Trophoblast cell (in vitro differentiated cells and primary cell): Measurements from ENCODE around the gene LPP.

Experiments
- DNase-seq, 2 donors: peaks; one replicate each; pipeline ENCODE4 v3.0.0-alpha.2; 2016
- H2AFZ ChIP-seq: 2 replicates; pipeline ENCODE4 v1.6.1; 2013; ENCODE audit warnings: low read length, moderate library complexity, mild to moderate bottlenecking; ENCODE audit not compliant: insufficient read depth, poor library complexity
- H2AK5ac ChIP-seq: 2 replicates; pipeline ENCODE4 v1.6.1; 2013; ENCODE audit warnings: mild to moderate bottlenecking, low read length
- H2BK120ac ChIP-seq: 2 replicates; pipeline ENCODE4 v1.6.1; 2013; ENCODE audit warnings: low read length, mild to moderate bottlenecking, moderate library complexity; ENCODE audit not compliant: insufficient read depth, poor library complexity
- H2BK12ac ChIP-seq: 2 replicates; pipeline ENCODE4 v1.6.1; 2013; ENCODE audit warnings: mild to moderate bottlenecking, low read length, moderate library complexity
- H2BK5ac ChIP-seq: 2 replicates; pipeline ENCODE4 v1.6.1; 2013; ENCODE audit warnings: low read length, low read depth, moderate library complexity, mild to moderate bottlenecking; ENCODE audit not compliant: poor library complexity
- H3K14ac ChIP-seq: 2 replicates; pipeline ENCODE4 v1.6.1; 2013; ENCODE audit warnings: mild to moderate bottlenecking, low read length
- H3K18ac ChIP-seq: 2 replicates; pipeline ENCODE4 v1.6.1; 2013; ENCODE audit warnings: mild to moderate bottlenecking, low read length
- H3K23ac ChIP-seq: 2 replicates; pipeline ENCODE4 v1.6.1; 2013; ENCODE audit warnings: low read length
- H3K27ac ChIP-seq: 2 replicates; pipeline ENCODE4 v1.5.1; 2013; ENCODE audit warnings: low read depth, mild to moderate bottlenecking, inconsistent platforms, low read length, moderate library complexity
- H3K27me3 ChIP-seq: 2 replicates; pipeline ENCODE4 v1.6.1; 2013; ENCODE audit warnings: inconsistent platforms, mild to moderate bottlenecking, low read length, moderate library complexity; ENCODE audit not compliant: insufficient read depth
- H3K36me3 ChIP-seq, 2 experiments: 1 replicate in 1 of 2; 2 replicates in 1 of 2; pipeline ENCODE4 v1.6.1; 2013; ENCODE audit warnings: low read length in 2 of 2, mild to moderate bottlenecking in 2 of 2, moderate library complexity in 1 of 2; ENCODE audit not compliant: insufficient read depth in 2 of 2, control insufficient read depth in 1 of 2
- H3K4ac ChIP-seq: 2 replicates; pipeline ENCODE4 v1.6.1; 2013; ENCODE audit warnings: low read depth, mild to moderate bottlenecking, low read length, moderate library complexity
- H3K4me1 ChIP-seq, 2 experiments: 1 replicate in 1 of 2; 2 replicates in 1 of 2; pipeline ENCODE4 v1.6.1; 2013; ENCODE audit warnings: low read length in 2 of 2, mild to moderate bottlenecking in 2 of 2, moderate library complexity in 1 of 2; ENCODE audit not compliant: insufficient read depth in 2 of 2, control insufficient read depth in 1 of 2
- H3K4me2 ChIP-seq: 2 replicates; pipeline ENCODE4 v1.6.1; 2013; ENCODE audit warnings: inconsistent platforms, mild to moderate bottlenecking, low read length, moderate library complexity
- H3K4me3 ChIP-seq: 2 replicates; pipeline ENCODE4 v1.5.1; 2013; ENCODE audit warnings: mild to moderate bottlenecking, low read depth, low read length, inconsistent platforms
- H3K79me1 ChIP-seq: one replicate; pipeline ENCODE4 v1.6.1; 2013; ENCODE audit warnings: low read length
- H3K79me2 ChIP-seq: 2 replicates; pipeline ENCODE4 v1.6.1; 2013; ENCODE audit warnings: low read length, mild to moderate bottlenecking; ENCODE audit not compliant: control insufficient read depth, insufficient read depth, poor library complexity
- H3K9ac ChIP-seq: 2 replicates; pipeline ENCODE4 v1.6.1; 2013; ENCODE audit warnings: mild to moderate bottlenecking, low read length
- H3K9me3 ChIP-seq: 2 replicates; pipeline ENCODE4 v1.6.1; 2013; ENCODE audit warnings: low read depth, mild to moderate bottlenecking, control low read depth, inconsistent platforms, low read length; ENCODE audit not compliant: insufficient read depth
- H4K12ac ChIP-seq: 2 replicates; pipeline ENCODE4 v1.6.1; 2013; ENCODE audit warnings: low read depth, mild to moderate bottlenecking, low read length, moderate library complexity
- H4K8ac ChIP-seq: 2 replicates; pipeline ENCODE4 v1.6.1; 2013; ENCODE audit warnings: low read depth, mild to moderate bottlenecking, low read length, moderate library complexity
- H4K91ac ChIP-seq: one replicate; pipeline ENCODE4 v1.6.1; 2013; ENCODE audit warnings: low read depth, mild to moderate bottlenecking, low read length, moderate library complexity
- WGBS: extraction: QIAGEN DNeasy Blood & Tissue Kit; methylation state at CpG from one replicate; pipeline ENCODE4 v1.1.7; 2013; ENCODE audit warnings: missing lambda C conversion rate; ENCODE audit not compliant: insufficient read length, insufficient coverage; ENCODE audit errors: extremely low coverage; 5-methylcytosine and 5-hydroxymethylcytosine counted together

LPP gene

DNA sequence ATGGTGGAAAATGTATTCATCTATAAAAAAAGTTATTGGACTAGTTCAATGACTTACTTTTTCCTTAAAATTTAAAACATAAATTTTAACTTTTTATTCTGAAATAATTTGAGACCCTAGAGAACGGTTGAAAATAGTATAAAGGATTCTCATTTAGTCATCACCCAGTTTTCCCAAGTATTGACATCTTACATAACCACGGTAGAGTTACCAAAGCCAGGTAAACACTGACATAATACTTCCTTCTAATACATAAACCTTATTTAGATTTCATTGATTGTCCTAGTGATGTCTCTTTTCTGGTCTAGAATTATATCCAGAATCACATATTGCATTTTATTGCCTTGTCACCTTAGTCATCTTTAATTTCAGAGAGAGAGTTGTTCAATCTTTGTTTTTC lies 319.1 kb downstream of the LPP start:
- H3K23ac ChIP-seq: no peak overlapping the region
- peaks cover 0 to 7% of the 10 kb centered on the region in 2 experiments for H3K4me1 ChIP-seq
- H3K18ac ChIP-seq: no peak overlapping the region

GRCh38 chr3:188473591-188474288 lies 319.8 kb downstream of the LPP start:
- Histone ChIP-seq H3K14ac (no peak overlapping the region), H3K36me3 (peaks cover 0 to under 1% of the 10 kb centered on the region in 2 experiments), H2AFZ (no peak overlapping the region), H3K79me1 (no peaks in the 10 kb centered on the region), H3K4me1 (peaks cover 0 to 7% of the 10 kb centered on the region in 2 experiments), H3K27me3 (no peaks in the 10 kb centered on the region), H3K23ac (no peak overlapping the region), H3K9me3 (no peaks in the 10 kb centered on the region), H4K91ac (no peak overlapping the region), H3K4ac (no peak overlapping the region), H3K79me2 (no peaks in the 10 kb centered on the region), H3K4me2 (no peak overlapping the region), H2BK120ac (no peak overlapping the region), H3K9ac (no peak overlapping the region), H3K4me3 (no peak overlapping the region), H3K27ac (no peak overlapping the region), H4K8ac (no peak overlapping the region), H2BK12ac (no peak overlapping the region), H2AK5ac (no peak overlapping the region), H2BK5ac (no peak overlapping the region), H4K12ac (no peak overlapping the region), H3K18ac (no peak overlapping the region)
- no peak for DNase-seq
- whole genome bisulfite sequencing: no CpG with 5 or more reads among the region's 2 CpGs

More for the DNA sequence above, 319.1 kb downstream of the LPP start:
- Histone ChIP-seq H2BK5ac (no peak overlapping the region), H2BK120ac (no peak overlapping the region), H3K9me3 (no peaks in the 10 kb centered on the region), H3K36me3 (peaks cover 0 to 3% of the 10 kb centered on the region in 2 experiments), H3K79me2 (no peaks in the 10 kb centered on the region), H3K14ac (no peak overlapping the region), H3K27me3 (no peaks in the 10 kb centered on the region), H4K12ac (no peak overlapping the region), H3K9ac (no peak overlapping the region), H2BK12ac (no peak overlapping the region), H2AFZ (no peak overlapping the region), H3K4me2 (no peak overlapping the region), H4K8ac (no peak overlapping the region), H3K4ac (no peak overlapping the region), H3K4me3 (no peak overlapping the region), H4K91ac (no peak overlapping the region), H3K27ac (no peak overlapping the region), H2AK5ac (no peak overlapping the region), H3K79me1 (no peaks in the 10 kb centered on the region)
- DNase-seq: no peak
- no CpG with 5 or more reads among the region's 2 CpGs for WGBS

GRCh38 chr3:188476935-188477334 lies 323.0 kb downstream of the LPP start:
- Histone ChIP-seq H3K4me3 (no peak overlapping the region), H3K23ac (peak overlapping the region; percentile 70), H3K4me1 (peaks cover 0 to 8% of the 10 kb centered on the region in 2 experiments), H3K27me3 (no peaks in the 10 kb centered on the region), H2AK5ac (no peak overlapping the region), H3K79me2 (no peaks in the 10 kb centered on the region), H3K4ac (no peak overlapping the region), H4K91ac (no peak overlapping the region), H2BK12ac (no peak overlapping the region), H2AFZ (no peak overlapping the region), H3K18ac (no peak overlapping the region), H3K27ac (no peak overlapping the region), H3K4me2 (no peak overlapping the region), H3K9me3 (no peaks in the 10 kb centered on the region), H3K14ac (no peak overlapping the region), H3K9ac (no peak overlapping the region), H2BK5ac (no peak overlapping the region), H3K36me3 (no peaks in the 10 kb centered on the region), H2BK120ac (no peak overlapping the region), H3K79me1 (no peaks in the 10 kb centered on the region), H4K12ac (no peak overlapping the region), H4K8ac (no peak overlapping the region)
- no CpG with 5 or more reads among the region's 4 CpGs for WGBS
- no peak for DNase-seq

GRCh38 chr3:188480011-188480410 lies 326.1 kb downstream of the LPP start:
- H3K9ac ChIP-seq: no peak overlapping the region
- no peak overlapping the region for H3K27ac ChIP-seq
- no peak overlapping the region for H3K4me2 ChIP-seq
- no peak overlapping the region for H2BK120ac ChIP-seq
- H4K91ac ChIP-seq: no peak overlapping the region
- H3K4me3 ChIP-seq: no peak overlapping the region
- no peaks in the 10 kb centered on the region for H3K79me1 ChIP-seq
- peaks cover 0 to 8% of the 10 kb centered on the region in 2 experiments for H3K4me1 ChIP-seq
- no peak overlapping the region for H3K4ac ChIP-seq
- H3K14ac ChIP-seq: no peak overlapping the region
- H4K12ac ChIP-seq: no peak overlapping the region
- H2AK5ac ChIP-seq: no peak overlapping the region
- H3K18ac ChIP-seq: no peak overlapping the region
- DNase-seq: no peak
- no peaks in the 10 kb centered on the region for H3K79me2 ChIP-seq
- no peak overlapping the region for H2AFZ ChIP-seq
- no peak overlapping the region for H4K8ac ChIP-seq
- no peaks in the 10 kb centered on the region for H3K27me3 ChIP-seq
- H3K9me3 ChIP-seq: no peaks in the 10 kb centered on the region
- no peak overlapping the region for H2BK12ac ChIP-seq
- no CpG with 5 or more reads among the region's 4 CpGs for WGBS
- no peak overlapping the region for H3K23ac ChIP-seq
- H3K36me3 ChIP-seq: no peaks in the 10 kb centered on the region
- no peak overlapping the region for H2BK5ac ChIP-seq
